Kidney (tissue), 14 donors: Measurements from ENCODE around the gene GPR65. TPM values are rescaled to one million over a fixed set of nuclear protein-coding genes. Genes with fewer than 3 reads are reported as not detected.
"Not testable (repeated sequence)": the region's sequence is repeated elsewhere in the genome, so short reads cannot be mapped to it uniquely, and the experiment has no call there.

ENCODE experiments used
- DNase-seq, 5 donors: peaks; one replicate each; pipeline ENCODE4 v3.0.0-alpha.2; 2013 to 2020
- FAIRE-seq: peaks from 2 replicates; lab custom pipeline; 2012; peaks lifted over from hg19 to GRCh38; lab: Jason Lieb, UNC
- H3K27ac ChIP-seq, 2 donors: one replicate each; pipeline ENCODE4 v1.7.0; 2013; ENCODE audit warnings: low read depth in 2 of 2, low read length in 2 of 2, inconsistent platforms in 1 of 2
- H3K27me3 ChIP-seq: one replicate; pipeline ENCODE4 v1.7.1; 2013; ENCODE audit warnings: low read length, inconsistent platforms; ENCODE audit not compliant: control insufficient read depth, insufficient read depth
- H3K36me3 ChIP-seq, 3 donors: one replicate each; pipeline versions ENCODE4 v1.7.0 to v1.7.1; 2013; ENCODE audit warnings: low read length in 3 of 3, control low read depth in 1 of 3, inconsistent platforms in 1 of 3; ENCODE audit not compliant: insufficient read depth in 3 of 3, control insufficient read depth in 2 of 3
- H3K4me1 ChIP-seq, 3 donors: one replicate each; pipeline versions ENCODE4 v1.7.0 to v1.7.1; 2013; ENCODE audit warnings: low read length in 3 of 3, inconsistent platforms in 1 of 3, low read depth in 1 of 3; ENCODE audit not compliant: control insufficient read depth in 2 of 3, insufficient read depth in 2 of 3
- H3K4me3 ChIP-seq, 3 donors: one replicate each; pipeline versions ENCODE4 v1.7.0 to v1.8.1; 2013; ENCODE audit warnings: low read length in 3 of 3, control low read depth in 1 of 3, inconsistent platforms in 1 of 3
- H3K9ac ChIP-seq, 3 donors: one replicate each; pipeline versions ENCODE4 v1.7.0 to v1.7.1; 2013; ENCODE audit warnings: low read length in 3 of 3, control low read depth in 1 of 3, inconsistent platforms in 1 of 3
- H3K9me3 ChIP-seq, 3 donors: one replicate each; pipeline versions ENCODE4 v1.7.0 to v1.7.1; 2013; ENCODE audit warnings: low read length in 3 of 3, control low read depth in 1 of 3, inconsistent platforms in 1 of 3; ENCODE audit not compliant: control insufficient read depth in 2 of 3, insufficient read depth in 1 of 3
- CTCF ChIP-seq: IDR thresholded peaks from 3 replicates; pipeline ENCODE4 v1.5.1; 2012; ENCODE audit warnings: mild to moderate bottlenecking, moderate library complexity, borderline replicate concordance; ENCODE audit not compliant: insufficient read depth; ENCODE audit errors: extremely low read depth
- intact Hi-C: fragments of 100-400 bp; cut with DNase I; formaldehyde crosslinking; loops from one replicate; pipeline ENCODE4 v1.11.1; 2022
- polyA plus RNA-seq: library from polyadenylated mRNA; stranded (reverse); fragments of 350-450 nt; fragmentation: Illumina TruSeq; extraction: RNeasy Lipid Tissue Mini Kit (QIAGEN cat#74804); gene quantifications from one replicate; pipeline ENCODE4 v1.2.3, GENCODE V29; 2014; ENCODE audit warnings: low read depth, low replicate concordance; ENCODE audit not compliant: insufficient read depth
- total RNA-seq: library from RNA; stranded (reverse); fragmentation: NEBNext Ultra II Directional; extraction: Animal tissue kit (Norgen Biotek cat#: 25700); gene quantifications from one replicate; pipeline ENCODE4 v1.2.1, GENCODE V29; 2021
- donor health status: control.
- donor health status: control.
- donor health status: control.
- donor health status: control.
- donor health status: control.
- donor health status: DM: yes; HTN: yes; CAD: no.
- donor health status: Normal renal cell carcinoma (clear cell type).

The GPR65 gene
- total and polyA plus RNA-seq, 2 donors from 2014 or later = 0.62 to 3.8 TPM

GRCh38 chr14:88017535-88017934 lies 12.6 kb downstream of the GPR65 start:
- no peaks in the 10 kb centered on the region for H3K4me1 ChIP-seq
- intact Hi-C loops = no loop called here
- FAIRE-seq = no peak
- no peaks in the 10 kb centered on the region for H3K36me3 ChIP-seq
- no peak for TF ChIP-seq CTCF
- H3K9ac ChIP-seq = no peak overlapping the region
- H3K9me3 ChIP-seq = no peaks in the 10 kb centered on the region
- no peak overlapping the region for H3K4me3 ChIP-seq
- H3K27me3 ChIP-seq = no peaks in the 10 kb centered on the region
- DNase-seq = no peak
- H3K27ac ChIP-seq = no peak overlapping the region

- Histone ChIP-seq H3K27ac (no peak overlapping the region), H3K4me1 (no peaks in the 10 kb centered on the region), H3K36me3 (no peaks in the 10 kb centered on the region), H3K9ac (no peak overlapping the region), H3K9me3 (no peaks in the 10 kb centered on the region), H3K4me3 (no peak overlapping the region), H3K27me3 (no peaks in the 10 kb centered on the region)
- intact Hi-C loops = loop anchor here (10.0 kb wide), 1 partner anchor 141 kb away; no protein-coding TSS in a partner anchor
- FAIRE-seq (no peak), DNase-seq (no peak)
- no peak for TF ChIP-seq CTCF
Measured at GRCh38 chr14:88023658-88024187, 18.8 kb downstream of the GPR65 start.

- intact Hi-C loops = loop anchor here (10.0 kb wide), 1 partner anchor 140 kb away; no protein-coding TSS in a partner anchor
- not testable (repeated sequence) for H3K36me3 ChIP-seq, H3K27ac ChIP-seq, H3K9ac ChIP-seq, H3K27me3 ChIP-seq, H3K4me3 ChIP-seq, FAIRE-seq, H3K9me3 ChIP-seq, H3K4me1 ChIP-seq, DNase-seq
Measured at GRCh38 chr14:88024252-88025086, 19.5 kb downstream of the GPR65 start.

GRCh38 chr14:88025313-88025712 lies 20.4 kb downstream of the GPR65 start:
- no peak overlapping the region for H3K27ac ChIP-seq
- no peaks in the 10 kb centered on the region for H3K27me3 ChIP-seq
- DNase-seq = no peak
- intact Hi-C loops = loop anchor here (10.0 kb wide), 1 partner anchor 139 kb away; no protein-coding TSS in a partner anchor
- TF ChIP-seq CTCF = no peak
- no peak for FAIRE-seq
- no peaks in the 10 kb centered on the region for H3K9me3 ChIP-seq
- H3K4me1 ChIP-seq = no peaks in the 10 kb centered on the region
- H3K9ac ChIP-seq = no peak overlapping the region
- H3K36me3 ChIP-seq = no peaks in the 10 kb centered on the region
- H3K4me3 ChIP-seq = no peak overlapping the region
